ENCODE data around the gene SQOR. TPM values are rescaled to one million over a fixed set of nuclear protein-coding genes. Genes with fewer than 3 reads are reported as not detected.
A peak's percentile ranks its signal among the peaks of the same experiment; 100 is the strongest.

Gene SQOR
- total RNA-seq, 1 experiment from 2014 or later: 4.3 TPM

DNA sequence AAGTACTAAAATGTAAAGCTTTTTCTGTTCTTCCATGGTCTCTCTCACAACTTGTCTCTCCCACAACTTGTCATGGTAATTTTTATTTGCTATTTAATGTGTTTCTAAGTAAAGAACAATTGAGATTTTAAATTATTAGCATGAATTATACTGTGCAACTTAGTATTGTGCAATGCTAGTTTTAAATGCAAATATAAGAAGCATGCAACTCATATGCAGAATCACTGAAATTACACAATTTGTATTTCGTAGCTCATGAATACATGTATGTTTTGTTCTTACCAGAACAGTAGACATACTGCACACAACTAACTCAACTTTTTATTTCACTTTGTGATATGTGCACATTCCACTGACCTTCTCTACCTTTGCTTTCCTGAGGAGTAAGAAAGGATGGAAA is 96.5 kb downstream of the SQOR start:
- Histone ChIP-seq H3K27ac (ENCODE audit: low read depth, low read length, poor library complexity, severe bottlenecking) (no peak overlapping the region), H3K9me3 (ENCODE audit: low read depth, low read length, poor library complexity, severe bottlenecking) (no peaks in the 10 kb centered on the region), H3K27me3 (replicated peaks; ENCODE audit: insufficient read depth, low read depth, low read length, poor library complexity) (no peaks in the 10 kb centered on the region), H3K36me3 (ENCODE audit: insufficient read depth, low read length, poor library complexity, severe bottlenecking) (no peaks in the 10 kb centered on the region), H3K4me3 (ENCODE audit: low read depth, low read length, poor library complexity, severe bottlenecking) (no peak overlapping the region), H3K4me1 (ENCODE audit: insufficient read depth, low read length, poor library complexity, severe bottlenecking) (peaks cover 12% of the 10 kb centered on the region)
- DNase-seq (ENCODE audit: low spot score): no peak
- TF ChIP-seq, protein P1, sequence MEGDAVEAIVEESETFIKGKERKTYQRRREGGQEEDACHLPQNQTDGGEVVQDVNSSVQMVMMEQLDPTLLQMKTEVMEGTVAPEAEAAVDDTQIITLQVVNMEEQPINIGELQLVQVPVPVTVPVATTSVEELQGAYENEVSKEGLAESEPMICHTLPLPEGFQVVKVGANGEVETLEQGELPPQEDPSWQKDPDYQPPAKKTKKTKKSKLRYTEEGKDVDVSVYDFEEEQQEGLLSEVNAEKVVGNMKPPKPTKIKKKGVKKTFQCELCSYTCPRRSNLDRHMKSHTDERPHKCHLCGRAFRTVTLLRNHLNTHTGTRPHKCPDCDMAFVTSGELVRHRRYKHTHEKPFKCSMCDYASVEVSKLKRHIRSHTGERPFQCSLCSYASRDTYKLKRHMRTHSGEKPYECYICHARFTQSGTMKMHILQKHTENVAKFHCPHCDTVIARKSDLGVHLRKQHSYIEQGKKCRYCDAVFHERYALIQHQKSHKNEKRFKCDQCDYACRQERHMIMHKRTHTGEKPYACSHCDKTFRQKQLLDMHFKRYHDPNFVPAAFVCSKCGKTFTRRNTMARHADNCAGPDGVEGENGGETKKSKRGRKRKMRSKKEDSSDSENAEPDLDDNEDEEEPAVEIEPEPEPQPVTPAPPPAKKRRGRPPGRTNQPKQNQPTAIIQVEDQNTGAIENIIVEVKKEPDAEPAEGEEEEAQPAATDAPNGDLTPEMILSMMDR (conservative IDR thresholded peaks at IDR 0.05; ENCODE audit: low read depth, low read length): no peak
- no peak for TF ChIP-seq EZH2 (IDR thresholded peaks at IDR 0.05; ENCODE audit: borderline replicate concordance, low read depth, low read length, poor library complexity, severe bottlenecking)
- intact Hi-C loops (cut with micrococcal nuclease; ENCODE audit: unreplicated experiment): no loop called here
- POLR2A ChIA-PET (ENCODE audit: low non-redundant PET): no interaction called here
- CTCF ChIA-PET: no interaction called here
- no TSS peak for BruUV-seq (replicated peaks)

- no TSS peak for BruUV-seq (replicated peaks)
- H3K27me3 ChIP-seq (replicated peaks; ENCODE audit: insufficient read depth, low read depth, low read length, poor library complexity): no peaks in the 10 kb centered on the region
- no peak overlapping the region for H3K27ac ChIP-seq (ENCODE audit: low read depth, low read length, poor library complexity, severe bottlenecking)
- H3K4me1 ChIP-seq (ENCODE audit: insufficient read depth, low read length, poor library complexity, severe bottlenecking): peaks cover 12% of the 10 kb centered on the region
- no peaks in the 10 kb centered on the region for H3K36me3 ChIP-seq (ENCODE audit: insufficient read depth, low read length, poor library complexity, severe bottlenecking)
- DNase-seq (ENCODE audit: low spot score): peak; percentile 19
- TF ChIP-seq, protein P1 (conservative IDR thresholded peaks at IDR 0.05; ENCODE audit: low read depth, low read length): no peak
- no peak for TF ChIP-seq EZH2 (IDR thresholded peaks at IDR 0.05; ENCODE audit: borderline replicate concordance, low read depth, low read length, poor library complexity, severe bottlenecking)
- ChIA-PET CTCF (no interaction called here), POLR2A (ENCODE audit: low non-redundant PET) (no interaction called here)
- H3K4me3 ChIP-seq (ENCODE audit: low read depth, low read length, poor library complexity, severe bottlenecking): no peak overlapping the region
- intact Hi-C loops (cut with micrococcal nuclease; ENCODE audit: unreplicated experiment): no loop called here
- no peaks in the 10 kb centered on the region for H3K9me3 ChIP-seq (ENCODE audit: low read depth, low read length, poor library complexity, severe bottlenecking)
Measured at GRCh38 chr15:45732662-45733061, 97.8 kb downstream of the SQOR start.

DNA sequence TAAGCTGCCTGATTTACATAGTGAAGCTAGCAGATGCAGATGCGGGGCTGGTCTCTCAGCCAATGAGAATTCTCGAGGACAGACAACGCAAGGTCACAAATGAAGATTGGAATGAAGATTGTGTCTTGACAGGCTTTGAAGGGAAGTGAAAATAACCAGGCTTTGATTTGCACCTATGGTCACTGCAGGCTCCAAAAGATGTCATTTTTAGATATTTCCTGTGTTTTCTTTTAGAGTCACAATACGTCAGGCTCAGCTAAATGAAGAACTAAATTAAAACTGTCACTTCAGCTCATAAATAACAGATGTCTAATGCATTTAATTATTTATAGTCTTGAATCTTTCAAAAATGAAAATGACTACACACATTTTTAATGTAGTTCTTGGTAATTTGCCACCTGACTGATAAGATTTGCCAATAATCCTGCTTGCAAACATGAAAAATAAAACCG is 99.5 kb downstream of the SQOR start:
- Histone ChIP-seq H3K4me3 (ENCODE audit: low read depth, low read length, poor library complexity, severe bottlenecking) (no peak overlapping the region), H3K36me3 (ENCODE audit: insufficient read depth, low read length, poor library complexity, severe bottlenecking) (no peaks in the 10 kb centered on the region), H3K27me3 (replicated peaks; ENCODE audit: insufficient read depth, low read depth, low read length, poor library complexity) (peaks cover 2% of the 10 kb centered on the region), H3K4me1 (ENCODE audit: insufficient read depth, low read length, poor library complexity, severe bottlenecking) (peaks cover 12% of the 10 kb centered on the region), H3K27ac (ENCODE audit: low read depth, low read length, poor library complexity, severe bottlenecking) (no peak overlapping the region), H3K9me3 (ENCODE audit: low read depth, low read length, poor library complexity, severe bottlenecking) (no peaks in the 10 kb centered on the region)
- BruUV-seq (replicated peaks): no TSS peak
- POLR2A ChIA-PET (ENCODE audit: low non-redundant PET): no interaction called here
- intact Hi-C loops (cut with micrococcal nuclease; ENCODE audit: unreplicated experiment): no loop called here
- peak; percentile 58 for DNase-seq (ENCODE audit: low spot score)
- CTCF ChIA-PET: no interaction called here
- TF ChIP-seq, protein P1 (conservative IDR thresholded peaks at IDR 0.05; ENCODE audit: low read depth, low read length): no peak
- TF ChIP-seq EZH2 (IDR thresholded peaks at IDR 0.05; ENCODE audit: borderline replicate concordance, low read depth, low read length, poor library complexity, severe bottlenecking): no peak

Other genes with a start within 250 kb of the SQOR start
- 0.94 and 1.1 TPM in 2 replicates for gene SLC30A4, start 112.3 kb upstream of the SQOR start, total RNA-seq (2021)
- gene BLOC1S6, start 47.6 kb upstream of the SQOR start, total RNA-seq (2021): 51.7 and 55.6 TPM in 2 replicates